Erythroblast (primary cell): ENCODE measurements around the gene CAMTA2.

Source experiments
- GATA1 ChIP-seq: IDR thresholded peaks from 2 replicates; pipeline ENCODE4 v1.6.1; 2011; ENCODE audit warnings: low read depth, mild to moderate bottlenecking, control low read depth, low read length, moderate library complexity
- POLR2A ChIP-seq: IDR thresholded peaks from 2 replicates; pipeline ENCODE4 v1.6.1; 2011; ENCODE audit warnings: mild to moderate bottlenecking, low read length

DNA sequence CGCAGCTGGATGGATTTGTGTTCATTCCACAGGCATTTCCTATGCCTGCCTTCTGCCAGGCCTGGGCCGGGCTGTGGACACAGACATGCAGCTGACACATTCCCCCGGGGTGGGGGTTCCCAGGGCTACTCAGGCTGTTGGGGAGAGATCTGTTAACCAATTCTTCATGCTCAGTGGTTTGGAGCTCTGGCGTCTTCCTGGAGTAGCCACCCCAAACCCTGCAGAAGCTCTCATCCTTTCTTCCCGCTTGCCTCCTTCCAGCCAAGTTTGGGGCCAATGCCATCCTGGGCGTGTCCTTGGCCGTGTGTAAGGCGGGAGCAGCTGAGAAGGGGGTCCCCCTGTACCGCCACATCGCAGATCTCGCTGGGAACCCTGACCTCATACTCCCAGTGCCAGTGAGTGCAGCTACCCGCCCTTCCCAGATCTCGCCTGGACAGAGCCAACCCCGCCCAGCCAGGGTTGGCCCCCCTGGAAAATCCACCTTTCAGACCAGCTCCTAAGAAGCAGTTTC, 34.0 kb downstream of the CAMTA2 start:
- TF ChIP-seq POLR2A (no peak), GATA1 (no peak)
